ENCODE data around the gene EVI5L. TPM values are rescaled to one million over a fixed set of nuclear protein-coding genes. Genes with fewer than 3 reads are reported as not detected.
"Not testable (repeated sequence)": the region's sequence is repeated elsewhere in the genome, so short reads cannot be mapped to it uniquely, and the experiment has no call there.

The EVI5L gene
- total RNA-seq, 1 donor from 2014 or later: 19.0 TPM

- peak overlapping the region; percentile 25 for H3K4me3 Mint-ChIP-seq
- H3K27ac Mint-ChIP-seq: no peak overlapping the region
- no peak for DNase-seq (ENCODE audit: extremely low spot score, unreplicated experiment)
- peaks cover 7% of the 10 kb centered on the region for H3K4me1 Mint-ChIP-seq (ENCODE audit: unreplicated experiment)
- no peaks in the 10 kb centered on the region for H3K36me3 Mint-ChIP-seq
- no peak for TF ChIP-seq CTCF (conservative IDR thresholded peaks at IDR 0.05)
- peaks cover 10% of the 10 kb centered on the region for H3K27me3 Mint-ChIP-seq
- no peaks in the 10 kb centered on the region for H3K9me3 Mint-ChIP-seq
Measured at GRCh38 chr19:7855426-7856108, 25.5 kb downstream of the EVI5L start.

GRCh38 chr19:7856109-7856591 is 26.1 kb downstream of the EVI5L start:
- Mint-ChIP-seq H3K27me3 (peaks cover 13% of the 10 kb centered on the region), H3K4me3 (no peak overlapping the region), H3K9me3 (no peaks in the 10 kb centered on the region), H3K36me3 (no peaks in the 10 kb centered on the region), H3K4me1 (ENCODE audit: unreplicated experiment) (peaks cover 7% of the 10 kb centered on the region), H3K27ac (no peak overlapping the region)
- no peak for DNase-seq (ENCODE audit: extremely low spot score, unreplicated experiment)
- no peak for TF ChIP-seq CTCF (conservative IDR thresholded peaks at IDR 0.05)

- no peaks in the 10 kb centered on the region for H3K36me3 Mint-ChIP-seq
- H3K4me1 Mint-ChIP-seq (ENCODE audit: unreplicated experiment): peaks cover 7% of the 10 kb centered on the region
- no peak overlapping the region for H3K27ac Mint-ChIP-seq
- H3K27me3 Mint-ChIP-seq: peaks cover 16% of the 10 kb centered on the region
- DNase-seq (ENCODE audit: extremely low spot score, unreplicated experiment): no peak
- no peaks in the 10 kb centered on the region for H3K9me3 Mint-ChIP-seq
- no peak overlapping the region for H3K4me3 Mint-ChIP-seq
- TF ChIP-seq CTCF (conservative IDR thresholded peaks at IDR 0.05): no peak
Measured at GRCh38 chr19:7856679-7857663, 27.0 kb downstream of the EVI5L start.

GRCh38 chr19:7857727-7858108 is 27.7 kb downstream of the EVI5L start:
- no peak for DNase-seq (ENCODE audit: extremely low spot score, unreplicated experiment)
- TF ChIP-seq CTCF (conservative IDR thresholded peaks at IDR 0.05): no peak
- Mint-ChIP-seq H3K36me3 (no peaks in the 10 kb centered on the region), H3K27ac (no peak overlapping the region), H3K4me1 (ENCODE audit: unreplicated experiment) (peaks cover 7% of the 10 kb centered on the region), H3K4me3 (no peak overlapping the region), H3K27me3 (peaks cover 16% of the 10 kb centered on the region), H3K9me3 (no peaks in the 10 kb centered on the region)

GRCh38 chr19:7858109-7858770 is 28.2 kb downstream of the EVI5L start:
- Mint-ChIP-seq H3K27me3 (peaks cover 16% of the 10 kb centered on the region), H3K27ac (no peak overlapping the region), H3K9me3 (no peaks in the 10 kb centered on the region), H3K36me3 (no peaks in the 10 kb centered on the region), H3K4me3 (peak overlapping the region; percentile 47), H3K4me1 (ENCODE audit: unreplicated experiment) (peaks cover 4% of the 10 kb centered on the region)
- no peak for TF ChIP-seq CTCF (conservative IDR thresholded peaks at IDR 0.05)
- DNase-seq (ENCODE audit: extremely low spot score, unreplicated experiment): peak; percentile 70

GRCh38 chr19:7859087-7859486 is 29.1 kb downstream of the EVI5L start:
- H3K4me1 Mint-ChIP-seq (ENCODE audit: unreplicated experiment); H3K4me3 Mint-ChIP-seq; H3K36me3 Mint-ChIP-seq; H3K9me3 Mint-ChIP-seq; H3K27ac Mint-ChIP-seq; DNase-seq (ENCODE audit: extremely low spot score, unreplicated experiment): not testable (repeated sequence)
- H3K27me3 Mint-ChIP-seq: peaks cover 16% of the 10 kb centered on the region

Data from type B pancreatic cell (in vitro differentiated cells).